HG03442 (cell line): Measurements from ENCODE around the gene DDHD1.
"Not testable (repeated sequence)": the region's sequence is repeated elsewhere in the genome, so short reads cannot be mapped to it uniquely, and the experiment has no call there.

Experiments
- ATAC-seq: cut with Tn5 transposase; IDR thresholded peaks from one replicate; pipeline ENCODE4 v1.9.1; 2021; ENCODE audit warnings: mild to moderate bottlenecking, moderate library complexity; ENCODE audit not compliant: unreplicated experiment

The DDHD1 gene

DNA sequence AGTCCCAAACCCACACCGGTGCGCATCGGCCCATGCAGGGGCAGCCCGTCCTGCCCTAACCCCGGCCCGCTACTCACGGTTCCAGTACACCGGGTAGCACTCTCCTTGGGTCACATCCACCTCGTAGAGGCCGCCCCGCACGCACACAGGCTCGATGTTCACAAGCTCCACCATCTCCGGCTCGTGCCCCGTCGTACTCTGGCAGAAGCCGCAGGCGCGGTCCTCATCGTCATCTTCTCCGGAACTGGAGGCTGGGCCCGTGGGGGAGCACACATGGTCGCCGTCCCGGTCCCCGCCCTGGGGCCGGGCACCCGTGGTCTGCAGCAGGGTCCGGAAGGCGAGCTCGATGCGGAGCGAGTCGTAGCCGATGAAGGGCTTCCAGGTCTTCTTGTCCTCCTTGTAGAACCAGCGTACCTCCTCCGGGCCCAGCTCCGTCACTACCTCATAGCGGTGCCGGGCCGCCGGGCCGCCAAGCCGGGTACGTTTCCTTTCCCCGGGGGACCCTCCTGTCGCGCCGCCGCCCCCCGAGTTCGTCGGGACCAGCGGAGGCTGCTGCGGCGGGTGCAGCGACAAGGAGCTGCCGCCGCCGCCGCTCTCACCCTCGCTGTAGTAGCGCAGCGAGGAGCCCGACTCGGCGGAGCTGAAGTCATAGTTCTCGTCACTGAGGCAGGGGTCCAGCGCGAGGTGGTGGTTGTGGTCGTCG is 788 bp downstream of the DDHD1 start:
- ATAC-seq = peak; percentile 6

GRCh38 chr14:53151523-53152183 is 1.5 kb downstream of the DDHD1 start:
- ATAC-seq = no peak

DNA sequence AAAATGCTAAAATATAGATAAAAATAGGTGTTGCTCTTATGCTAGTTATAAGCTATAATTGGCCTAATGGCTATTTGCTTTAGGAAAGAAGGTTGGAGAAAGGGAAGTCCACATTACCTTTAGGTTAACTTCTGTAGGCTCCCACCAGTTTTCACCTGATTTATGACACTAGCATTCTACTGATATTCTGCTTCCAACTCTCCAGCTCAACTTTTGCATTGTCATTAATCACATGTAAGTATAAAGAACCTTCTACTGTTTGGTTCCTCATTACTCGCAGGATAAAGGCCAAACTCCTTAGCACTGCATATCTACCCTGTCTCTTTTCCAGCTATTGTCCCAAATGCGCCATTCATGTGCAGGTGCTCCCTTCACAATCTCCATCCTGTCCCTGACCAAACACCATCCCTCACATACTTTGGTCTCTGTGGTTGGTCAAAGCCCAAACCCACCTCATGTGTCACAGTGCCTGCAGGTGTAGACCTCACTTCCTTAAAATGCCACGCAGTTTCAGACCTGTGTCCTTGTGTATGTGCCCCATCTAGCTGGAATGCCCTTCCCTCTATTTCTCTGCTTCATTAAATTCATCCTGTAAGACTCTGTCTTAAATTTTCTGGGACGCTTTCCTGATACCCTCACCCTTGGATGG is 3.3 kb downstream of the DDHD1 start:
- ATAC-seq = no peak

- ATAC-seq = peak; percentile 18
These were observed 4.5 kb downstream of the DDHD1 start for GRCh38 chr14:53148671-53149070.

DNA sequence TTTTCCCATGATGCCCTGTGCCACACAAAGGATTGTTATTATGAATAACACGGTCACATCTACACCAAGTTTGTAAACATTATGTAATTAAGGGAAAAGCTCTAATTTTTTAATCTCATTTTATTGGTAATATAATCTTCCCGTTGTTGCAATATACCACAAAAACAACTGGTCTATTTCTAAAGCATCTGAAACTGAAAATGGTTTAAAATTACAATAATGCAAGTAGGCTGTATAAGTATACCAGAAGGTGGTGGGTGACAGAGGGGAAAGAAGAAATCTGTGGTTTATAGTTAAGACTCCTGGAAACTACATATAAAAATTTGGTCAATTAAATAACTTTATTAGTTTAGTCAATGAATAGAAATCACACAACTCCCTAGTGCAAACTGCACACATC is 5.2 kb downstream of the DDHD1 start:
- no peak for ATAC-seq

- peak; percentile 29 for ATAC-seq
These were observed 5.9 kb downstream of the DDHD1 start for GRCh38 chr14:53147208-53147607.

DNA sequence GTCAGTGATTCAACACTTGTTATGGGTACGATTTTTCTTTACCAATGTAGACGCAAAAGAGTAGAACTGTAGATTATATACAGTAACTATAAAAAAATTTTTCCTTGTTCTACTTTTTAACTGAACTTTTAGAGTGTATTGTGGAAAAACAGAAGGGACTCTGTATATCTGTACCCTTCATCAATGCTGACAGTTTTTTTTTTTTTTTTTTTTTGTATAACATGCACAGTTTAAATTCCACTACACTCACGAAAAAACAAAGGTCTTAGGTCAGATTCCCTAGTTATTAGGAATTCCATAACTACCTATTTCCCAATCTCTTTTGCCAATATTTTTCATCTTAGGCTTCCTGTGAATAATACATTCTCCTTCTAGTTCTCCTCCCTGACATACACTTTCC is 6.4 kb downstream of the DDHD1 start:
- ATAC-seq = no peak

DNA sequence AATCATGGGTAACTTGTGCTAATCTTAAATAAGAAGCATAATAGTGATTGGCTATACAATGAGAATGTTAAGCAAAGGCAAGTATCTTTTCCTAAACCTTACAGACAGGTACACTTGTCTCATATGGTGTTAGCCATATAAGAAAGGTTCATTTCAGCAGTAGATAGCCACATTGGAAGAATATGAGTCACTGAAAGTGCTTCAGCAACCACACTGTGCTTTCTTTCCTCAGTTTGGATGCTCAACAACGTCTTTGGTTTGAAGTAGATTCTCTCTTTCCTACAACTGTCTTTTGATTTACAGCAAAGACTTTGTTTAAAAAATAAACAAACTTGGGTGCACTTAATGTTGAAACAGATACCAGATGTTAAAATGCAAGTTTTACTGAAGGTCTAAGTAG is 8.9 kb downstream of the DDHD1 start:
- peak; percentile 77 for ATAC-seq

- ATAC-seq = no peak
These were observed 12.5 kb downstream of the DDHD1 start for GRCh38 chr14:53140585-53140984.

- ATAC-seq = no peak
These were observed 15.4 kb downstream of the DDHD1 start for GRCh38 chr14:53137568-53138203.

DNA sequence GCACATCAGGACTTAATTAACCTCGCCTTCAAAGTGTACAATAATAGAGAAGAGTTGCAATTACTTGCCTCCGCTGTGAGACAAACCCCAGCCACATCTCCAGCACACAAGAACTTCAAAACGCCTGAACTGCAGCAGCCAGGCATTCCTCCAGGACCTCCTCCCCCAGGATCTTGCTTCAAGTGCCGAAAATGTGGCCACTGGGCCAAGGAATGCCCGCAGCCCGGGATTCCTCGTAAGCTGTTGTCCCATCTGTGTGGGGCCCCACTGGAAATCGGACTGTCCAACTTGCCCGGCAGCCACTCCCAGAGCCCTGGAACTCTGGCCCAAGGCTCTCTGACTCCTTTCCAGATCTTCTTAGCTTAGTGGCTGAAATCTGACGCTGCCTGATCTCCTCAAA is 22.6 kb downstream of the DDHD1 start:
- ATAC-seq = not testable (repeated sequence)

- no peak for ATAC-seq
These were observed 24.7 kb downstream of the DDHD1 start for GRCh38 chr14:53128303-53129028.

- no peak for ATAC-seq
These were observed 25.3 kb downstream of the DDHD1 start for GRCh38 chr14:53127832-53128231.

GRCh38 chr14:53127151-53127550 is 26.0 kb downstream of the DDHD1 start:
- ATAC-seq = no peak

- no peak for ATAC-seq
These were observed 26.4 kb downstream of the DDHD1 start for GRCh38 chr14:53126731-53127130.

GRCh38 chr14:53124786-53125185 is 28.3 kb downstream of the DDHD1 start:
- ATAC-seq = no peak

GRCh38 chr14:53121419-53121818 is 31.7 kb downstream of the DDHD1 start:
- ATAC-seq = not testable (repeated sequence)

GRCh38 chr14:53117479-53117878 is 35.6 kb downstream of the DDHD1 start:
- not testable (repeated sequence) for ATAC-seq

- ATAC-seq = no peak
These were observed 39.1 kb downstream of the DDHD1 start for GRCh38 chr14:53113989-53114388.

DNA sequence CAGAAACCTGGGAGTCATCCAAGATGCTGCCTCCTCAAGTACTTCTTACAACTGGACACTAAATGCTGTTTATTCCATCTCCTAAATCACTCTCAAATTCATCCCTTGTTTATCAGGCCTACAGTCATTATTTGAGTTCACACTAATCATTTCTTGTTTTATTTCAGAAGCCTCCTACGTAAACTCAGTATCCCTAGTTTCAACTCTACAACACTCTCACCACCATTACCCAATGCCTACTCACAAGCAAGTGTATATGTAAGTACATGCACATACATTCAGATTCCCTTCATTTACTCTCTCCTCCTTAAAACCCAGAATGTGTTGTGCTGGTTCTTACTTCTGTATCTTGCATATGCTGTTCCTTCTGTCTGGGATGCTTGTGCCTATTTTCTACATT is 43.0 kb downstream of the DDHD1 start:
- ATAC-seq = no peak
